GM21367 (cell line): ENCODE data around the gene ATXN10.

ENCODE experiments used
- ATAC-seq: cut with Tn5 transposase; IDR thresholded peaks from one replicate; pipeline ENCODE4 v1.9.1; 2021; ENCODE audit not compliant: unreplicated experiment

Gene ATXN10

GRCh38 chr22:45848904-45849303, 177.3 kb downstream of the ATXN10 start:
- no peak for ATAC-seq

GRCh38 chr22:45852826-45853225, 181.2 kb downstream of the ATXN10 start:
- no peak for ATAC-seq

- ATAC-seq, result no peak
Measured at GRCh38 chr22:45855961-45856360, 184.3 kb downstream of the ATXN10 start.

- ATAC-seq, result no peak
Measured at GRCh38 chr22:45857519-45857918, 185.9 kb downstream of the ATXN10 start.

DNA sequence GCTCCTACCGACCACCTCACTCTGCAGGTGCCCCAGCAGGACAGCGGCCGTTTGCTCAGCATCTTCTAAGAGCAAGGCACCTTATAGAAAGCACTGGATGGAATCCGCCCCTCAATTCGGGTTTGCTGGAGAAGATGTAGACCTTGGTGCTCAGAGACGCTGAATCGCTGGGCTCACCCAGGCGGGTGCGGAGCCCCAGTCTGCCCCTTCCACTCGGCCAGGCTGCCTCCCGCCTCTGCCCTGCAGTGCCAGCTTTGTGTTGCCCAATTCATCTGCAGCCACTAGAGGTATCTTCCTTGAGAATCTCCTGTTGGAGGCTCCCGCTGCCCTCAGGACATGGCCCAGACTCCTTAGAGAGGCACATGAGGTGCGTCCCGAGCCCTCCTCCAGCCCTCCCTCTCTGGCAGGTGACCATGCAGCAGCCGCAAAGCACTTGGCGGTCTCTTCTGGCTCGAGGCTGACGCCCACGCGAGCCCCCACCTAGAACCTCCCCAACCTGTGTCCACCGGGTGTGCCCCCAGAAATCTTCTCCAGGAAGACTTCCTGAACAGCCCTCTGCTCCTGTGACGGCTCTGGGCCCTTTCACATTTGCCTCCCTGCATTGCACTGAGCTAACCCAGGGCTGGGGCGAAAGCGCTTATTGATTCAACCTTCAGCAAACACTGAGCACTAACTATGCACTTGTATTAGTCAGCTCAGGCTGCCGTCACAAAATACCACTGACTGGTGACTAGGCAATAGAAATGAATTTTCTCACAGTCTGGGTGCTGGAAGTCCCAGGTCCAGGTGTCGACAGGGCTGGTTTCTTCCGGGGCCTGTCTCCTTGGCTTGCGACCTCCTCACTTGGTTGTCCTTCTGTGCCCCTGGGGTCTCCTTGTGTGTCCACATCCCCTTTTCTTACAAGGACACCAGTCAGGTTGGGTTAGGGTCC, 187.9 kb downstream of the ATXN10 start:
- no peak for ATAC-seq

- ATAC-seq, result no peak
Measured at GRCh38 chr22:45860201-45860600, 188.6 kb downstream of the ATXN10 start.

GRCh38 chr22:45861259-45861658, 189.6 kb downstream of the ATXN10 start:
- ATAC-seq, result no peak

GRCh38 chr22:45863981-45864751, 192.5 kb downstream of the ATXN10 start:
- ATAC-seq, result no peak

DNA sequence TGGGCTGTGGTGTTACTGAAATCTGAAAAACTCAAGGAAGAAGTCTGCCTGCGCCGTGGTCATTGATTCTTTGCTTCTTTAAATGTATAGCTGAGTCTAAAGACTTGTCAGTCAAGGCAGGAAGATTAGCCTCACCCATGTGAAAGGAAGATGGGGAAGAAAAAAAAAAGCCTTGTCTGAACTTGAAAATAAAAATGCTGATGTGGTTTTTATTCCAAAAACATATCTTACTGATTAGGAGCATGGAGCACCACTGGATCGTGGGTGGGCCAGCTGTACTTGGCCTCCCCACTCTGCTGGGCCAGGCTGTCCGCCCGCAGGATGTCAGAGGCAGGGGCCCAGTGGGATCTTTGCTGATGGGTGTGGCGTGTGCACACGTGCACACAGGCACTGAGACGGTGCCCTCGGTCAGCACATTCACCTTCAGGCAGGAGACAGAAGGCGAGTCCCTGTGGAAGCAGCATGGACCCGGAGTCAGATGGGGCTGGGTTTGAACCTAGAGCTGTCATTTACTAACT, 193.4 kb downstream of the ATXN10 start:
- no peak for ATAC-seq

GRCh38 chr22:45865561-45866125, 194.0 kb downstream of the ATXN10 start:
- ATAC-seq, result no peak

DNA sequence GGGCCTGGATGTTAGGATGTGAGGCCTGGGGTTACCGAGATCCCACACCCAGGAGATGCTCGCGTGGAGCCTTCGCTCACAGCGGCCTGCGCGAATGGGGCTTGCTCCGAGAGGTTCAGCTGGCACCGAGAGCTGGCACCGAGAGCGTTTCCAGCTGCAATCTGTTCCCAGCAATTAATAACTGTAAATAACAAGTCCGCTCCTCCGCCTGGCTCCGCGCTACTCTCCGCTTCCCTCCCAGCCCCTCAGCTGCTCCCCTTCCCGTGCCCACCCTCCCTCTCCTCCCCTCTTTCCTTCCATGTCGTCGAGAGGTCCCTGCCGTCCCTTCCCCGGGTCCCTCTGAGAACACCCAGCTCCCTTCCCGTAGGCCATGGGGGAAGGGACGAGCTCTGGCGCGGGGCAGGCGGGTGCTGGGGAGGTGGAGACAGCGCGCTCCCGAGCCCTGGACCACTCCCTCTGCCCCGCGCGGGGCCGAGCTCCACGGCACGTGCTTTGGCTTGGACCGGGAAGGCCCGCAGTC, 194.6 kb downstream of the ATXN10 start:
- no peak for ATAC-seq

GRCh38 chr22:45866646-45867117, 195.0 kb downstream of the ATXN10 start:
- no peak for ATAC-seq

DNA sequence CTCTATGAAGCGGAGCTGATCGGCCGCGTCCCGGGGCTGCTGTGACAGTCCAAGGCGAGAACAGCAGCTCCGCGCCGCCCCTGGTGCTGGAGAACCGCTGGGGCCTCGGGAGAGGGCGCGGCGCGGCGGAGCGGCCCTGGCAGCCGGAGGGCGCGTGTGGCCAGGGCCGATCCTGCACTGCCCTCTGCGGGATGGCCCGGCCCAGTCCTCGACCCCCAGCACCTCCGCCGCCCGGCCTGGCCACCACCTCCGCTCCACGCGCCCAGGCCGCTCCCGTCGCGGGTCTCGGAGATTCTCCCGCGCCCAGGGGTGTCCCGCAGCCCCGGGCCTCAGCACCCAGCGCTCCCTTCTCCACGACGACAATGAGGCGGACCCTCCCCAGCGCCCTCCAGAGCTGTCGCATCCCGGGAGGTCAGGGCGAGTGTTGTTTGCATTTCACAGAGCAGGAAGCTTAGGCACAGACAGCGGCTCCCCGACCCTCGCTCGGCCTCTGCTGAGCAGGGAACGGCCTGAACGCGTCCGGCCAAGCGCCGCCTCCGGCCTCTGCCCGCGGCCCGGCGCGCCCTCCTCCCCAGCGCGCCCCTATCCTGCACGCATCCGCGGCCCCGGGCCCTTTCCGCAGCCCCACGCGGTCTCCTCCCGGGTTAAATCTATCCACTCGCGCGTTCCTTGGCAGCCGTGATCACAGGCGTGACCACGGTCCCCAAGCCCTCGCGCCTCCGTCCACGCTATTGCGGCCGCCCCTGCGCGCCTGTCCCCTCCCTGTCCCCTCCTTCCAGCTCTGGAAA, 195.7 kb downstream of the ATXN10 start:
- ATAC-seq, result no peak

DNA sequence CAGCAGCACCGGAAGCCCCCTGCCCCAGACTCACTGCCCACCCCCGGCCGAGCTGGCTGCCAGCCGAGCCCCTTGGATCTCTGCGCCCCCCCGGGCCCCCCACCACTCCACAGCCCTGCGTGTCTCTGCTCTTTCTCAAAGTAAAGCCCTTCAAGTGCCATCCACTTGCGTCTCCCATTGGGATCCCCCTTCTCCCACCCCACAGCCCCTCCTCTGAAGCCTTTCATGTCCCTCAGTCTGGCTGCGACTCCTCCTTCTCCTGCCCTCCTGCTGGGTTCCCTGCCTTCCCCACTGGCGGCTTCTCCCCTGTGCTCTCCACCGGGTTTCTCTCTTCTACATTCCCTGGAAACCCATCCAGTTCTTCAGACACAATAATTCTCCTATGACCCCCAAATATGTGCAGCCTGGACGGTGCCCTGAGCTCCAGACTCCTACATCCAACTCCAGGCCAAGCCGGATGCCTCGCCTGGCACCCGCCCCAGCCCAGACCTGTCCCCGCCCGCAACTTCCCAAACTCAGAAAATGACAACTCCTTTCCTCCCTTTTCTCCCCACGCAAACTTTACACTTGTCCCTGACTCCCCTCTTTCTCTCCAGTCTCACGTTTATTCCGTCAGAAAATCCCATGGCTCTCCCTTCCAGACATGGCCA, 196.4 kb downstream of the ATXN10 start:
- no peak for ATAC-seq

- ATAC-seq, result no peak
Measured at GRCh38 chr22:45868571-45869339, 197.1 kb downstream of the ATXN10 start.

- no peak for ATAC-seq
Measured at GRCh38 chr22:45869340-45869847, 197.8 kb downstream of the ATXN10 start.

DNA sequence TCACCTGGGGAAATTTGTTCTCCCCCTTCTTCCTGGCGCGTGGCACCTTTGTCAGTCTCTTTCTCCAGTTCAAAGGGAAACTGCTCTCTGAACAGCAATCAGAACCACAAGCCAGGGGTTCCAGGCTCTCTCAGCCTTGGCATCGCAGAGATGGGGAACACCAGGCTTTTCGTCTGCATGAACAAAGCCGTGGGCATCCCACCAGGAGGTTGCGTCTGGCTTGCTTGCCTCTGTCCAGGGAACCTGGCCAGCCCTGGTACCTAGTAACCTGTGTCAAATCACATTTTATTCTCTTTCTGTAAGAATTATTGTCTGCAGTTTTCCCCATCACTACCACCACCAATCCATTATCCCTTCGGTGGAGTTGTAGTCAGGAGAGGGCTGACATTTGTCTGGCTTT, 198.4 kb downstream of the ATXN10 start:
- ATAC-seq, result no peak

DNA sequence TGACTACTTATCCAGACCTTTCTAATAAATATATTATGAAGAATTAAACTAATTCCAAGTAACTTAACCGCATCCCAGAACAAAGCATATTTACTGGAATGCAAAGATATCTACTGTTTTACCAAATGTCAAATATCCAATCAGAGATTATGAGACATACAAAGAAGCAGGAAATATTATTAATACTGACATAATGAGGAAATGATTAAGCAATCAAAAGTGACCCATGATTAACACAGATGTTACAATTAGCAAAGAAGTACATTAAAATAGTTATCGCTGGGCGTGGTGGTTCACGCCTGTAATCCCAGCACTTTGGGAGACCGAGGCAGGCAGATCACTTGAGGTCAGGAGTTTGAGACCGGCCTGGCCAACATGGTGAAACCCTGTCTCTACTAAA, 200.1 kb downstream of the ATXN10 start:
- ATAC-seq, result no peak
